AG10803 (cell line): ENCODE data around the gene ANKFY1.

Source experiments
- DNase-seq: peaks from one replicate; pipeline ENCODE4 v3.0.0; 2010; ENCODE audit warnings: low read depth
- H3K4me3 ChIP-seq: 2 replicates; pipeline ENCODE4 v1.5.1; 2011; ENCODE audit warnings: mild to moderate bottlenecking, low read length, control low read depth
- CTCF ChIP-seq: conservative IDR thresholded peaks from 2 replicates; pipeline ENCODE4 v1.5.1; 2011; ENCODE audit warnings: mild to moderate bottlenecking, low read length, control low read depth, inconsistent platforms

The ANKFY1 gene

GRCh38 chr17:4205917-4206316 lies 57.9 kb downstream of the ANKFY1 start:
- H3K4me3 ChIP-seq, result no peak overlapping the region
- TF ChIP-seq CTCF, result no peak
- DNase-seq, result no peak

- no peak for TF ChIP-seq CTCF
- peak; percentile 99 for DNase-seq
- no peak overlapping the region for H3K4me3 ChIP-seq
Observed at GRCh38 chr17:4204710-4205173, 59.0 kb downstream of the ANKFY1 start.

GRCh38 chr17:4204190-4204589 lies 59.6 kb downstream of the ANKFY1 start:
- DNase-seq, result peak; percentile 76
- no peak for TF ChIP-seq CTCF
- H3K4me3 ChIP-seq, result no peak overlapping the region

GRCh38 chr17:4201226-4201625 lies 62.6 kb downstream of the ANKFY1 start:
- TF ChIP-seq CTCF, result no peak
- DNase-seq, result peak; percentile 72

GRCh38 chr17:4199818-4200402 lies 63.9 kb downstream of the ANKFY1 start:
- no peak overlapping the region for H3K4me3 ChIP-seq
- TF ChIP-seq CTCF, result peak; percentile 81
- DNase-seq, result peak; percentile 34

More at GRCh38 chr17:4201226-4201625, 62.6 kb downstream of the ANKFY1 start:
- no peak overlapping the region for H3K4me3 ChIP-seq

- H3K4me3 ChIP-seq, result no peak overlapping the region
- DNase-seq, result no peak
- TF ChIP-seq CTCF, result no peak
Observed at GRCh38 chr17:4198995-4199394, 64.8 kb downstream of the ANKFY1 start.

GRCh38 chr17:4195306-4195705 lies 68.5 kb downstream of the ANKFY1 start:
- no peak overlapping the region for H3K4me3 ChIP-seq
- no peak for TF ChIP-seq CTCF
- DNase-seq, result peak; percentile 80
